AG09319 (cell line): ENCODE measurements around the gene FOLR2.

Experiments
- DNase-seq: peaks from one replicate; pipeline ENCODE4 v3.0.0-alpha.2; 2010; ENCODE audit warnings: low read depth; ENCODE audit errors: extremely low read depth
- TF ChIP-seq, protein P1 (sequence below): IDR thresholded peaks from 2 replicates; pipeline ENCODE4 v1.5.1; 2011; ENCODE audit warnings: low read depth, mild to moderate bottlenecking, inconsistent platforms, low read length, moderate library complexity

Gene FOLR2

DNA sequence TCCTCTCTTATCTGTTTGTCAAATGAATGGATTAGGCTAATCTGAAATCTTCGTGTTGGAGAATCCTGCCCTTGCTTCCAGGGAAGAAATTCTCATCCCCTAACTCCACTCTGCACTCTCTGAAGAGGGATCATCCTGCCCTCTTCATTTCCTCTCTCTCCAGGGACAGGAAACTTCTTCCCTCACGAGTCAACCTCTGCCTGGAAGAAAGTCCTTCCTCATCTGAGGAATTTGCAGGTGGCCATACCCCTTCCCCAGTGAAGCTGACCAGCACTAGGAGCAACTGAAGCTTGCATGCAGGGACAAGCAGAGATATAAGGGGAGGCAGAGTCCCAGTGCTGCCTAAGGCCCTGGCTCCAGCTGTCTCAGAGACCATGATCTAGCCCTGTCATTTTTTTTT is 31.0 kb downstream of the FOLR2 start:
- no peak for DNase-seq
- TF ChIP-seq, protein P1, sequence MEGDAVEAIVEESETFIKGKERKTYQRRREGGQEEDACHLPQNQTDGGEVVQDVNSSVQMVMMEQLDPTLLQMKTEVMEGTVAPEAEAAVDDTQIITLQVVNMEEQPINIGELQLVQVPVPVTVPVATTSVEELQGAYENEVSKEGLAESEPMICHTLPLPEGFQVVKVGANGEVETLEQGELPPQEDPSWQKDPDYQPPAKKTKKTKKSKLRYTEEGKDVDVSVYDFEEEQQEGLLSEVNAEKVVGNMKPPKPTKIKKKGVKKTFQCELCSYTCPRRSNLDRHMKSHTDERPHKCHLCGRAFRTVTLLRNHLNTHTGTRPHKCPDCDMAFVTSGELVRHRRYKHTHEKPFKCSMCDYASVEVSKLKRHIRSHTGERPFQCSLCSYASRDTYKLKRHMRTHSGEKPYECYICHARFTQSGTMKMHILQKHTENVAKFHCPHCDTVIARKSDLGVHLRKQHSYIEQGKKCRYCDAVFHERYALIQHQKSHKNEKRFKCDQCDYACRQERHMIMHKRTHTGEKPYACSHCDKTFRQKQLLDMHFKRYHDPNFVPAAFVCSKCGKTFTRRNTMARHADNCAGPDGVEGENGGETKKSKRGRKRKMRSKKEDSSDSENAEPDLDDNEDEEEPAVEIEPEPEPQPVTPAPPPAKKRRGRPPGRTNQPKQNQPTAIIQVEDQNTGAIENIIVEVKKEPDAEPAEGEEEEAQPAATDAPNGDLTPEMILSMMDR, result no peak

GRCh38 chr11:72249961-72250360 is 33.4 kb downstream of the FOLR2 start:
- TF ChIP-seq, protein P1, result no peak
- no peak for DNase-seq

DNA sequence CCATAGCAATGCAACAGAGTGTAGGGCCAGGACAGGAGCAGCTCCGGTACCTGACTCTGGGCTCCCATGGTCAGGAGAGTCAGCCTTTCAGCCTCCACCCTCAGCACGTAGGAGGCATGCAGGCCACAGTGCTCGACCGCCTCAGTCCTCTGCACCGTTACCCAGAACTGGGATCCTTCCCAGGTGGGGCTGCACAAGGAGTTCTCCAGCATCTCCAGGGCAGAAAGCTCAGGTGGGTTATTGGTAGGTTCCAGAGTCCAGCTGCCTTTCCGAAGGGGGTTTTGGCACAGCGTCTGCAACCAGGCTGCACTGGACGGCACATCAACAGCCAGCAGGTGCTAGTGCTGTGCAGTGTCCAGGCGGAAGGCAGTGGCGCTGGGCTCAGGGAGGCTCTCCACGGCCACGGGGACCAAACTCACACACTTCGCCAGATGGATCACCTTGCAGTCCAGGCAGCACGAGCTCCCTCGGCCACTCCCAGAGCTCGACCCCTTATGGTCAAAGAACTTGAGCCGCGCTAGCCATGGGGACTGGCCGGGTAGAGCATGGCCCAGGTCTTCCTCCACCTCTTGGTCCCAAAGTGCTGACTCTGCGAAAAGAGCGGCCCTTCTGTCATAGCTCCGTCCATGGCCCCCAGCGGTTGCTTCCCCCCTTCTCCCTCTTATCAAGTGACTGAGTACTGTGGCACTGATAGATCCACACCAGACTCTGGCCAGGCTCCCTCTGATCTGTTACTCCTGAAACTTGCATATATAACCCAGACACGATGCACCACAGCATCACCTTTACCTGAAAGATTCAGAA is 34.3 kb downstream of the FOLR2 start:
- TF ChIP-seq, protein P1, result no peak
- DNase-seq, result no peak

DNA sequence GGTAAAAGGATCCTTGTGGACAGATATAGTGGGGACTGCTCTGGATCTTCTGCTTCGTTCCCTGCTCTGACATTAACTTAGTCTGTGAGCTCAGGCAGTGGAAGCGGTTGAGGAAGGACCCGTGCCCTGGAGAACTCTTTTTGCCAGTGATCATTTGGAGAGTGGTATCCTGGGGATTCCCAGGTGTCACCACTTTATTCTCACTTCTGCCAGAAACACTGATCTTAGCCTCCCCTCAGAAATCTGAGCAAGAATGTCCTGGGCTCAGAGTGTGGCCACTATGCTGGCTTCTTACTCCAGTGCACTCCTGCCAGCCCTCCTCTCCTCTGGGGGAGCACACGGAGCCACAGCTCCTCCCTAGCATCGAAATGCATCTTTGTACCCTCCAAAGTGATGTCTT is 35.0 kb downstream of the FOLR2 start:
- TF ChIP-seq, protein P1, result no peak
- DNase-seq, result no peak

- no peak for DNase-seq
- TF ChIP-seq, protein P1, result no peak
These were observed 36.8 kb downstream of the FOLR2 start for GRCh38 chr11:72253392-72253791.

DNA sequence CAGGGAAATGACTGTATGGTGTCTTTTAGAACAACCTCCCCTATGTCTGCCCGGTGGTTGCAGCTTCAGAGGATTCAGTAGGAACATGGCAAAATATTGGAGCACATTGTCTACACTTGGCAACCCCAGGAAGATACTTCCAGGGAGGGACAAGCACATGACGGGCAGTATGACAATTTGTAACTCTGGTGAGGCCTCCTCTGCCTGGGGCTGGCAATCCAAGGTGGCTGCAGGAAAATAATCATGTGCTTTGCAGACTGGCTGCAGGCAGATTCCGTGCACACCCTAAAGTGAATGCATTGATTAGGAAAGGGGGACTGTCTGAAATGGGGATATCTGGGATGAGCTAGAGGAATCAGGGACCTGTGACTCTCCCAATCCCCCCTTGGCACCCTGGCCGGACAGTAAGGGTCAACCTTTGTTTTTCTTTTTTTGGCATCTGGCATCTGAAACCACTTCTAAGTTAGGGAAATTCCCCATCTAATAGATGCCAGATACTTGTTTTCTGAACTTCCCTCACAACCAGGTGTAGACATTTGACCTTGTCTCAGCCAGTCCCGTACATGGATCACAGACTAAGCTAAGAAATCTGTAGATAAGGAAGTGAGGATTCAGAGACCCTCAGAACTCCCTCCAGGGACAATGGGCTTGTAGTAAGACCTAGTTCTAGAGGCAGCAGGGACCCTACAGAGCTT is 37.9 kb downstream of the FOLR2 start:
- DNase-seq, result no peak
- TF ChIP-seq, protein P1, result no peak

- TF ChIP-seq, protein P1, result no peak
- no peak for DNase-seq
These were observed 41.0 kb downstream of the FOLR2 start for GRCh38 chr11:72257570-72257969.
